Fibroblast of lung (primary cell): ENCODE results near the gene TCAF1.

Source experiments
- EZH2 ChIP-seq: IDR thresholded peaks from 2 replicates; pipeline ENCODE4 v1.5.1; 2012; ENCODE audit warnings: low read length, control low read depth, mild to moderate bottlenecking; ENCODE audit errors: missing control alignments
- TF ChIP-seq, protein P1 (sequence below), 2 donors: IDR thresholded peaks in 1 of 2; conservative IDR thresholded peaks in 1 of 2; 1 replicate in 1 of 2; 2 replicates in 1 of 2; pipeline ENCODE4 v1.5.1; 2011 to 2012; ENCODE audit warnings: low read length in 2 of 2, control low read depth in 1 of 2, inconsistent platforms in 1 of 2, low read depth in 1 of 2, mild to moderate bottlenecking in 1 of 2

DNA sequence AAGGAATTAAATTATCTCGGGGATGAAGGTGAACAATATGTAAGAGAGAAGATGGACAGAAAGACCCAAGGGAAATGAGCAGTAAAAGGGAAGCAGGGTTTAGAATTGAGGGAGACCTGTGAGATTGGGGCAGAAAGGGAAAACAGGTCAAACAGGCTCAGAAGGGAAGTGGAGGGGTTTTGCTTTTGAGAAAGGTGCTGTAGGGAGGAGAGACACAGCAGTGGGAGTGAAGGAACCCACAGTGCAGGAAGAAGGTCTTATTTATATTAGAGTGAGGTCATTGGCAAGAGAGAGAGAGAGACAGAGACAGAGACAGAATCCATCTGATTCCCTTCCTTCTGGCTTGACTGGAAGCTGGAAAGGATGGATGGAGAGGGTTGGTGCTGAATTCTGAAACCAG lies 3.5 kb upstream of the TCAF1 start:
- TF ChIP-seq, protein P1, sequence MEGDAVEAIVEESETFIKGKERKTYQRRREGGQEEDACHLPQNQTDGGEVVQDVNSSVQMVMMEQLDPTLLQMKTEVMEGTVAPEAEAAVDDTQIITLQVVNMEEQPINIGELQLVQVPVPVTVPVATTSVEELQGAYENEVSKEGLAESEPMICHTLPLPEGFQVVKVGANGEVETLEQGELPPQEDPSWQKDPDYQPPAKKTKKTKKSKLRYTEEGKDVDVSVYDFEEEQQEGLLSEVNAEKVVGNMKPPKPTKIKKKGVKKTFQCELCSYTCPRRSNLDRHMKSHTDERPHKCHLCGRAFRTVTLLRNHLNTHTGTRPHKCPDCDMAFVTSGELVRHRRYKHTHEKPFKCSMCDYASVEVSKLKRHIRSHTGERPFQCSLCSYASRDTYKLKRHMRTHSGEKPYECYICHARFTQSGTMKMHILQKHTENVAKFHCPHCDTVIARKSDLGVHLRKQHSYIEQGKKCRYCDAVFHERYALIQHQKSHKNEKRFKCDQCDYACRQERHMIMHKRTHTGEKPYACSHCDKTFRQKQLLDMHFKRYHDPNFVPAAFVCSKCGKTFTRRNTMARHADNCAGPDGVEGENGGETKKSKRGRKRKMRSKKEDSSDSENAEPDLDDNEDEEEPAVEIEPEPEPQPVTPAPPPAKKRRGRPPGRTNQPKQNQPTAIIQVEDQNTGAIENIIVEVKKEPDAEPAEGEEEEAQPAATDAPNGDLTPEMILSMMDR (conservative IDR thresholded peaks at IDR 0.05 in 1 of 2, IDR thresholded peaks at IDR 0.05 in 1 of 2; ENCODE audit: low read depth in 1 of 2, low read length in 2 of 2): no peak
- TF ChIP-seq EZH2: no peak
